GM10266 (cell line): ENCODE results near the gene ZNF554.

Source experiments
- DNase-seq: peaks from one replicate; pipeline ENCODE4 v3.0.0; 2012; ENCODE audit errors: extremely low spot score
- CTCF ChIP-seq: IDR thresholded peaks from 2 replicates; pipeline ENCODE4 v1.5.1; 2012; ENCODE audit warnings: mild to moderate bottlenecking, low read depth; ENCODE audit not compliant: control insufficient read depth, insufficient read depth; ENCODE audit errors: missing control alignments

The ZNF554 gene

GRCh38 chr19:2810141-2811091 lies 9.3 kb upstream of the ZNF554 start:
- no peak for TF ChIP-seq CTCF
- peak; percentile 34 for DNase-seq

- TF ChIP-seq CTCF: no peak
- DNase-seq: peak; percentile 21
Measured at GRCh38 chr19:2811221-2811722, 8.4 kb upstream of the ZNF554 start.

DNA sequence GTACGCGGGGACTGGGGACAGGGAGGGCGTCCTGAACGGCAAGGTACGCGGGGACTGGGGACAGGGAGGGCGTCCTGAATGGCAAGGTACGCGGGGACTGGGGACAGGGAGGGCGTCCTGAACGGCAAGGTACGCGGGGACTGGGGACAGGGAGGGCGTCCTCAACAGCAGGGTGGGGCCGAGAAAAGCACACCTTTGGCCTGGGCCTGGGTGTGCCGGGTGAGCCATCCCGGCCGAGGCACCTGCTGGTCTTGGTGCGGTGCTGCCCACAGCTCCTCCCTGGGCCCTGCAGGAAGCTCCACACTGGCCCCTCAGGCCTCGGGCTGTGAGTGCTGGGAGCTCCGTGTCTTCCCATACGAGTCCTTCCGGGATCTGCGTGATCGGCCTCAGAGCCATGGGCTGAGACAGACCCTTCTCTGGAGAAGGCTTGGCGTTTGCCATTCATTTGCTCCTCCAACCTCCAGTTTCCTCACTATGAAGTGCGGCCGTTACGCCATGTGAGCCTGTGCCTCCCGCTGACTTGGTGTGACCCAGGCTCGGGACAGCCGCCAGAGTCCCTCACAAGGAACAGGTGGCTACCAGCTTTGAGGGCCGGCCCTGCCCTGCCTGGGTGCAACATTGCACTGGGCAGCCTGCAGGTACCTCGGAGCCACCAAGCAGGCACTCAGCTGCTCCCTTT lies 7.8 kb upstream of the ZNF554 start:
- peak; percentile 22 for DNase-seq
- TF ChIP-seq CTCF: no peak

DNA sequence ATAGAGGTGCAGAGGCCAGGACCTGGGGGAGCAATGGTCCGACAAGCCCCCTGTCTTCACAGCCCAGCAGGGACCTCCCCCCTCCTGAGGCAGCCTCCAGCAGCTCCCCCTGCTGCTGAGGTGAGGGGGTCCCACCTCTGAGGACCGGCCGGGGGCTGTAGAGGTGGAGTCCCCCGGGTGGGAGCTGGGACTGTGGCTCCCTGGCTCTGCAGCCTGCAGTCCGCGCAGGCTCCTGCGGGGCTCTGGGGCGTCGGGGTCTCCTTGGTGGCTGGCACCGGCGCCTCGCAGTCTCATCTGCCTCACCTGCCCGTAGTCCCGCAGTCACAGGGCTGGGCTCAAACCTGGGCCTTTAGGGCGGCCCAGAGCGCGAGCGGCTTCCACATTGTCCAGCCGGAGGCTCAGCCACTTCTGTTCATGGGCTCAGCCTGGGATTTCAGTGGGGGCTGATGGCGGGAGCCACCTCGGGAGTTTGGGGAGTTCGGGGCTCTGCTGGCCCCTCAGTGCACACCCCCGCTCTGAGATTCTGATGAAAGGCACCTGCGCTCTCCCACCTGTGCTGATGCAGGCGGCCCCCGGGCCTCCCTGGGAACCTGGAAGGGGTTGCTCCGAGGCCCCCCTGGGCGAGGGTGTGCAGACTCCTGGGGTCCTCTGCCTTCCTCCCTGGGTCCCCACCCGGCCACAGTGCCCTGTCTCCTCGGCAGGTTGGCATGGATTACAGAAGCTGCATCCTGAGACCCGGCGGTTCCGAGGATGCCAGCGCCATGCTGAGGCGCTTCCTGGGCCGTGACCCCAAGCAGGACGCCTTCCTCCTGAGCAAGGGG lies 7.0 kb upstream of the ZNF554 start:
- TF ChIP-seq CTCF: no peak
- peak; percentile 16 for DNase-seq

- peak; percentile 24 for DNase-seq
- no peak for TF ChIP-seq CTCF
Measured at GRCh38 chr19:2813235-2814160, 6.2 kb upstream of the ZNF554 start.

GRCh38 chr19:2814426-2814825 lies 5.2 kb upstream of the ZNF554 start:
- DNase-seq: no peak
- no peak for TF ChIP-seq CTCF
